Neutrophil (primary cell): ENCODE results near the gene MVB12B.

Experiments
- H3K27ac ChIP-seq: fragments of 200-600 bp; sonication (generic); 2 replicates; pipeline ENCODE4 v1.5.1; 2016; ENCODE audit warnings: mild to moderate bottlenecking, moderate library complexity
- H3K27me3 ChIP-seq: fragments of 200-600 bp; sonication (generic); 2 replicates; pipeline ENCODE4 v1.6.0; 2016; ENCODE audit warnings: mild to moderate bottlenecking
- H3K36me3 ChIP-seq: fragments of 200-600 bp; sonication (generic); 2 replicates; pipeline ENCODE4 v1.5.1; 2017
- H3K4me1 ChIP-seq, 2 experiments: fragments of 200-600 bp in 1 of 2; sonication (generic) in 1 of 2; 1 replicate in 1 of 2; 2 replicates in 1 of 2; pipeline versions ENCODE4 v1.5.1 to v1.6.1; 2013 to 2016; ENCODE audit warnings: low read depth in 1 of 2, low read length in 1 of 2, mild to moderate bottlenecking in 1 of 2, moderate library complexity in 1 of 2; ENCODE audit not compliant: control insufficient read depth in 1 of 2, insufficient read depth in 1 of 2
- H3K4me3 ChIP-seq, 2 experiments: fragments of 200-600 bp in 1 of 2; sonication (generic) in 1 of 2; 1 replicate in 1 of 2; 2 replicates in 1 of 2; pipeline ENCODE4 v1.5.1; 2013 to 2016; ENCODE audit warnings: low read depth in 1 of 2, low read length in 1 of 2, mild to moderate bottlenecking in 1 of 2, moderate library complexity in 1 of 2
- H3K9me3 ChIP-seq: fragments of 200-600 bp; sonication (generic); 2 replicates; pipeline ENCODE4 v1.5.1; 2016
- TF ChIP-seq, protein P1 (sequence below): fragments of 200-600 bp; sonication (generic); IDR thresholded peaks from 2 replicates; pipeline ENCODE4 v1.5.1; 2016; ENCODE audit warnings: antibody characterized with exemption

The MVB12B gene

DNA sequence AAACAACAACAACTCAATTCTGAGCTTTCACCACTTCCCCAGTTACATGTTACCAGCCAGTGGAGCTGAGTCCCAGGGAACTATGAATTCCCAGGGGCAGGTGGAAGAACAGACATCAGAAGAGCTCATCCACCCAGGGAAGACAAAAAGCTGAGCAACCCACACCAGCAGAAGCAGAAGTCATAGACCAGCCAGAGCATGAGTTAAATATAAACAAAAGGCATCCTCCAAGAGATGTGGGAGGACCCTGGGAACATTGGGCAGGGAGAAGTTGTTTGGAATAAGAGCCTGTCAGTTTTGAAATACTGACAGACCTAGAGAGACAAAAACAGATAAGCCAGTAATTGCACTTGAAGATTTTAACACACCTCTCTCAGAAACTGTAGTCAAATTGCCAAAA lies 184.8 kb downstream of the MVB12B start:
- peaks cover 8% of the 10 kb centered on the region for H3K36me3 ChIP-seq
- H3K4me3 ChIP-seq = no peak overlapping the region
- no peaks in the 10 kb centered on the region for H3K9me3 ChIP-seq
- no peak overlapping the region for H3K27ac ChIP-seq
- peaks cover 11 to 12% of the 10 kb centered on the region in 2 experiments for H3K4me1 ChIP-seq
- H3K27me3 ChIP-seq = no peaks in the 10 kb centered on the region
- TF ChIP-seq, protein P1, sequence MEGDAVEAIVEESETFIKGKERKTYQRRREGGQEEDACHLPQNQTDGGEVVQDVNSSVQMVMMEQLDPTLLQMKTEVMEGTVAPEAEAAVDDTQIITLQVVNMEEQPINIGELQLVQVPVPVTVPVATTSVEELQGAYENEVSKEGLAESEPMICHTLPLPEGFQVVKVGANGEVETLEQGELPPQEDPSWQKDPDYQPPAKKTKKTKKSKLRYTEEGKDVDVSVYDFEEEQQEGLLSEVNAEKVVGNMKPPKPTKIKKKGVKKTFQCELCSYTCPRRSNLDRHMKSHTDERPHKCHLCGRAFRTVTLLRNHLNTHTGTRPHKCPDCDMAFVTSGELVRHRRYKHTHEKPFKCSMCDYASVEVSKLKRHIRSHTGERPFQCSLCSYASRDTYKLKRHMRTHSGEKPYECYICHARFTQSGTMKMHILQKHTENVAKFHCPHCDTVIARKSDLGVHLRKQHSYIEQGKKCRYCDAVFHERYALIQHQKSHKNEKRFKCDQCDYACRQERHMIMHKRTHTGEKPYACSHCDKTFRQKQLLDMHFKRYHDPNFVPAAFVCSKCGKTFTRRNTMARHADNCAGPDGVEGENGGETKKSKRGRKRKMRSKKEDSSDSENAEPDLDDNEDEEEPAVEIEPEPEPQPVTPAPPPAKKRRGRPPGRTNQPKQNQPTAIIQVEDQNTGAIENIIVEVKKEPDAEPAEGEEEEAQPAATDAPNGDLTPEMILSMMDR = no peak

DNA sequence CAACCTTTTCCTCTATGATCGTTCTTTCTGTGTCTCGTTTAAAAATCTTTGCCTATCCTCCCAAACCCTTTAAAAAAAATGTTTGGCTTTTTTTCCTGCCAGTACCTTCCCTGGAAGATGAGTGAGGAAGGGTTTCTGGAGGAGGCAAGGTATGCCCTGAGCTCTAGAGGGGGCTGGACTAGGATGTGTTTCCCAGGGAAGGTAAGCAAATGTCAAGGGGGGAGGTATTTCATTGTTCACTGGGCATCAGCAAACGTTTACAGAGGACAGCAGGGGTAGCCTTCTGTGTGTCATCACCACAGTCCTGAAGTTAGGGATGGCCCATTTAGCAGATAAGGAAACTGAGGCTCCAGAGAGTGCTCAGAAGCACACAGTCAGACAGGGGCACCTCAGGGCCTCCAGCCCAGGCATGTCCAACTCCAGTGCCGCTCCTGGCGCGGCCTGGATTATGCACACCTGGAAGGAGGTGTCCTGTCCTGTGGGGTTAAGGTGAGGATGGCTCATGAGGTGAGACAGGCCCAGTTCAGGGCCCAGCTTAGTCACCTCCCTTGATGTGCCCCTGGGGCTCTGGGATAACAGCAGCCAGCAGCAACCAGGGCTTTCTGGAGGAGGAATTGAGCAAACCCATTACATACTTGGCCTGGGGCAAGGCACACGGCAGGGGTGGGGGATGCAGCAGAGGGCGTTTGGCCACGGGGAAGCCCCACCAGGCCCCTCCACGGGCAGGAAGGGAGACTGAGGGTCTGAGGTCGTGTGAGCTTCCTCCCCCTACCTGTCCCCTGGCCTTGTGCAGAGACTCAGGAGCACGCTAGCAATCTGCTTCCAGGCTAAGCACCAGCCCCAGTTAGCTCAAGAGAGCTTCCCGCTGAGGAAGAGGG lies 186.8 kb downstream of the MVB12B start:
- Histone ChIP-seq H3K4me3 (peak overlapping the region; percentile 30 to 53), H3K36me3 (no peaks in the 10 kb centered on the region), H3K9me3 (no peaks in the 10 kb centered on the region), H3K27me3 (no peaks in the 10 kb centered on the region), H3K4me1 (peaks cover 26 to 28% of the 10 kb centered on the region in 2 experiments), H3K27ac (no peak overlapping the region)
- TF ChIP-seq, protein P1 = no peak

DNA sequence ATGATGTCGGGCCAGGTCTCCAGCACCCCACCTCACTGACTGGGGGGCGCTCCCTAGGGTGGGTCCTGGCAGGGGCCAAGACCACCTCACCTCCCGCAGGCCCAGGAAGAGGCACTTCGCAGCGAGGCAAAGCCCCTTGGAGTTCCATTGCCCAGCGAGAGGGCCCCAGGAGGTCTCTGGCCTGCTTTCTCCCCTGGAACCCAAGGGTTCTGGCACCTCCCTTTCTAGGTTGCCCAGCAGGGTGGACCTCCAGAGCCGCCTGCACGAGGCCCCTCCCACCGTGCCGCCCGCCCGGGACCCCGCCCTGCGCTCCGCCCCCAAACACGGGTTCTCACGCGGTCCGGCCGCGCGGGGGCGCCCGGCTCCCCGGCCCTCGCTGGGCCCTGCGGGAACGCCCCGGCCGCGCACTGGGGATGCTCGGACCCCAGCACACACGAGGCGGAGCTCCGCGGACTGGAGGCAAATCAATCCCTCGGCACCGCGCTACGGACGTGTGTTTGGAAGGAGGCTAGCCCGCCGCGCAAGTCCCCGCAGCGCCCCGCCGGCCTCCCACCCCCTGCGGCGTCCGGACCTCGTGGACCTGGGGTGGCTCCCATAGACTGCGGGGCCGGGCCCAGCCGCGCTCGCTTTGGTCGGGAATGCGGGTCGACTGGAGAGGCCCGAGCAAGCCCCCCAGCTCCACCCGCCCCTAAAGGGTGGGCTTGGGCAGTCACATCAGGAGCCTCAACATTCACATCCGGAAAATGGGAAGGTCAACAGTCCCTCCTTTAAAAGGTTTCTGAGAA lies 187.6 kb downstream of the MVB12B start:
- peak overlapping the region; percentile 30 to 53 for H3K4me3 ChIP-seq
- TF ChIP-seq, protein P1 = peak; percentile 86
- no peaks in the 10 kb centered on the region for H3K27me3 ChIP-seq
- H3K4me1 ChIP-seq = peaks cover 26 to 28% of the 10 kb centered on the region in 2 experiments
- no peaks in the 10 kb centered on the region for H3K36me3 ChIP-seq
- no peaks in the 10 kb centered on the region for H3K9me3 ChIP-seq
- H3K27ac ChIP-seq = no peak overlapping the region

DNA sequence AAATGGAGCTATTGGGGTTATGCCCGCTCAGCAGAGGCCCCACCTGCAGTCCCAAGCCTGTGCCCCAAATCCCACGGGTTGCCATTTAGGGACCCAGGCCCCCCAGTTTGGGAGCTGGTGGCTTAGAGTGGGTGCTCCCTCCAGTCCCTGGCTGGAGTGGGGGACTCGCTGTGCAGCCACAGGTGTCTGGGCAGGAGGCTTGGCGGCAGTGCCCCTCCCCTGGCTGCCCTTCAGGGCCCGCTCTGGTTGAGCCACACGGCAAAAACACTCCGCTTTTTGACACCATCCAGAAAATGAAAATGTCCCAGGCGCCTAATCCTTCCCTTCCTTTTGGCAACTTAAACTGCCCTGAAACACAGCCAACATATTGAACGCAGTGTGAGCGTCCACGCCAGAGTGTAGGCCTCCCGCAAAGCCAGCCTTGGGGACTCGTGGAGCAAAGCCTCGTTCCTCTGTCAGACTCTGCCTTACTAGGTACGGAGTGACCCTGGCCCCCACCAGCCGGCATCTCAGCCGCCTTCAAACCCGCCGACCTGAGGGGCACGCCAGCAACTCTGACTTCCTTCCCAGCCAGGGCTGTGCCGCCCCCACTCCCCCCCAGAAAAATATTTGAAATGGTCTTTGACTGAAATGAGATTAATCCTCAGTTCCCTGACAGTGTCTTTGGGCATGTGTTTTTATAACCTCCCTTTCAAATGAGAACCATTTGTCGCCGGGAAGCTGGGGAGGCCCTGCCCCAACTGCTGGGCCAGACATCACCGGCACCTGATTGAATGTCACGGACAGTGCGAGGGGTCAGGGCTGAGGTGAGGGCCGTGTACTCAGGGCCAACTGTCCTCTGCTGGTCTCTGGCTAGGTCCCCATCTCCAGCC lies 188.6 kb downstream of the MVB12B start:
- H3K4me3 ChIP-seq = no peak overlapping the region
- no peak overlapping the region for H3K27ac ChIP-seq
- TF ChIP-seq, protein P1 = no peak
- H3K9me3 ChIP-seq = no peaks in the 10 kb centered on the region
- H3K4me1 ChIP-seq = peaks cover 26 to 28% of the 10 kb centered on the region in 2 experiments
- no peaks in the 10 kb centered on the region for H3K27me3 ChIP-seq
- no peaks in the 10 kb centered on the region for H3K36me3 ChIP-seq

DNA sequence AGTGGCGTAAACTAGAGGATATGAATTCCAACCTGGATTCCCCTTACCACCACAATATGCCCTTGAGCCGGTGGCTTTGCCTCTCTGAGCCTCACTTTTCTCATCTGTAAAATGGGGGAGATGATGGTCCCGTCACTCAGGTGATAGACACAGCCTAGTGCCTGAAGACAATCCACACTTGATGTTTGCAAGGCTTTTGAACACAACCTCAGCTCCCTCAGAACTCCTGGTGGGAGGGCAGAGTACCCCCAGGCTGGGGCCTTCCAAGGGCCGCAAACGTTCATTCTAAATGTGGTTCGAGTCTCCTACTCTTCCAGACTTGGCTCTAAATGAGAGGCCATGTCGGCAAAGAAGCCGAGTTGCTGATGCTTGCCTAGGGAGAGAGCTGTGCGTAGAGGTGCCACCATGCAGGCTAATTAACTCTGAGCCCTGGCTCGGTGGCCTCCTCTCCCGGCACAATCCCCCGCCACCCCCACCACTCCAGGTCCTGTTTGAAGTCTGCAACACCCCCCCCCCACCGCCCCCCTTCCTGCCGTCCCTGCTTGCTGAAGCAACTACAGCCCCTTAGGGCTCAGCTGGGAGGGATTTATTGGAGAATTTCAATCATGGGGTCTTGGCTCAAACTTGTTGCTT lies 189.4 kb downstream of the MVB12B start:
- Histone ChIP-seq H3K9me3 (no peaks in the 10 kb centered on the region), H3K27me3 (no peaks in the 10 kb centered on the region), H3K4me3 (no peak overlapping the region), H3K27ac (no peak overlapping the region), H3K36me3 (no peaks in the 10 kb centered on the region), H3K4me1 (peaks cover 26 to 28% of the 10 kb centered on the region in 2 experiments)
- TF ChIP-seq, protein P1 = no peak
